Umbilical cord (tissue), 2 donors: ENCODE measurements around the gene OR2V1. TPM values are rescaled to one million over a fixed set of nuclear protein-coding genes. Genes with fewer than 3 reads are reported as not detected.
"Not testable (repeated sequence)": the region's sequence is repeated elsewhere in the genome, so short reads cannot be mapped to it uniquely, and the experiment has no call there.

Source experiments
- DNase-seq: peaks from one replicate; pipeline ENCODE4 v3.0.0-alpha.2; 2015; ENCODE audit warnings: low spot score
- total RNA-seq: library from RNA; depleted of rRNA; stranded (reverse); fragments of >200 nt; gene quantifications from one replicate; pipeline ENCODE4 v1.2.3, GENCODE V29; 2014; ENCODE audit warnings: low replicate concordance; ENCODE audit not compliant: insufficient read depth

The OR2V1 gene
- total RNA-seq, 1 donor from 2014 or later, result 0.96 TPM

- DNase-seq, result no peak
Measured at GRCh38 chr5:181160152-181160754, 29.3 kb upstream of the OR2V1 start.

- DNase-seq, result peak; percentile 85
Measured at GRCh38 chr5:181159286-181160151, 28.6 kb upstream of the OR2V1 start.

GRCh38 chr5:181158869-181159268, 27.9 kb upstream of the OR2V1 start:
- no peak for DNase-seq

- DNase-seq, result no peak
Measured at GRCh38 chr5:181156758-181157157, 25.8 kb upstream of the OR2V1 start.

- DNase-seq, result no peak
Measured at GRCh38 chr5:181153814-181154213, 22.8 kb upstream of the OR2V1 start.

- DNase-seq, result no peak
Measured at GRCh38 chr5:181152406-181152805, 21.4 kb upstream of the OR2V1 start.

GRCh38 chr5:181151146-181151545, 20.2 kb upstream of the OR2V1 start:
- no peak for DNase-seq

GRCh38 chr5:181149806-181150733, 19.1 kb upstream of the OR2V1 start:
- no peak for DNase-seq

- no peak for DNase-seq
Measured at GRCh38 chr5:181149355-181149754, 18.4 kb upstream of the OR2V1 start.

GRCh38 chr5:181146927-181147636, 16.1 kb upstream of the OR2V1 start, which contains the start of gene OR2V2:
OR2V2 (plus strand) TSS chr5:181147586; CDS start chr5:181154943, 7,357 bp downstream.
- not testable (repeated sequence) for DNase-seq

- DNase-seq, result no peak
Measured at GRCh38 chr5:181145133-181145532, 14.2 kb upstream of the OR2V1 start.

GRCh38 chr5:181142054-181142453, 11.1 kb upstream of the OR2V1 start:
- DNase-seq, result no peak

GRCh38 chr5:181140766-181141165, 9.8 kb upstream of the OR2V1 start:
- DNase-seq, result no peak

GRCh38 chr5:181138258-181138657, 7.3 kb upstream of the OR2V1 start:
- DNase-seq, result no peak

- no peak for DNase-seq
Measured at GRCh38 chr5:181136361-181136955, 5.5 kb upstream of the OR2V1 start.

- no peak for DNase-seq
Measured at GRCh38 chr5:181134259-181134658, 3.3 kb upstream of the OR2V1 start.

- peak; percentile 36 for DNase-seq
Measured at GRCh38 chr5:181133610-181134231, 2.8 kb upstream of the OR2V1 start.

GRCh38 chr5:181133083-181133482, 2.1 kb upstream of the OR2V1 start:
- no peak for DNase-seq

- DNase-seq, result no peak
Measured at GRCh38 chr5:181131514-181131913, 545 bp upstream of the OR2V1 start.

- not testable (repeated sequence) for DNase-seq
Measured at GRCh38 chr5:181130081-181130480, 888 bp downstream of the OR2V1 start.
